NB4 (cell line): ENCODE results near the gene CDH4.

Experiments
- CTCF ChIP-seq: IDR thresholded peaks from one replicate; pipeline ENCODE4 v1.5.1; 2012; ENCODE audit warnings: low read depth, low read length
- MAX ChIP-seq: IDR thresholded peaks from 2 replicates; pipeline ENCODE4 v1.6.1; 2011; ENCODE audit warnings: low read depth, low read length
- POLR2A ChIP-seq: IDR thresholded peaks from 2 replicates; pipeline ENCODE4 v1.6.1; 2011; ENCODE audit warnings: mild to moderate bottlenecking; ENCODE audit not compliant: insufficient read length; ENCODE audit errors: extremely low read depth

- TF ChIP-seq CTCF (no peak), MAX (no peak), POLR2A (no peak)
Observed at GRCh38 chr20:61634376-61635145, 382.5 kb downstream of the CDH4 start.
